ENCODE results near the gene HMGN2.

The HMGN2 gene

GRCh38 chr1:26475989-26476388 lies 3.7 kb downstream of the HMGN2 start:
- no peak overlapping the region for H2AFZ ChIP-seq (ENCODE audit: low read depth, low read length)
- peaks cover 44% of the 10 kb centered on the region for H4K20me1 ChIP-seq (ENCODE audit: insufficient read depth, low read length)
- ATAC-seq (ENCODE audit: insufficient read depth, low read depth) (no peak), DNase-seq (no peak)
- peaks cover 55% of the 10 kb centered on the region for H3K36me3 ChIP-seq (ENCODE audit: insufficient read depth, low read length)
- peak overlapping the region; percentile 36; the same call in 1 of the 2 replicates for H3K4me2 ChIP-seq (ENCODE audit: insufficient read depth, low read length)
- TF ChIP-seq CTCF (IDR thresholded peaks at IDR 0.05; ENCODE audit: borderline replicate concordance, extremely low read depth, low read length, poor library complexity, severe bottlenecking) (no peak), EZH2 (IDR thresholded peaks at IDR 0.05; ENCODE audit: borderline replicate concordance, low read depth, low read length, severe bottlenecking) (no peak)
- H3K27ac ChIP-seq (ENCODE audit: low read length), result no peak overlapping the region
- H3K9me3 ChIP-seq (ENCODE audit: insufficient read depth, low read length, severe bottlenecking), result no peaks in the 10 kb centered on the region
- H3K27me3 ChIP-seq (ENCODE audit: insufficient read depth, low read length, poor library complexity), result no peaks in the 10 kb centered on the region
- no peak overlapping the region for H3K4me3 ChIP-seq (ENCODE audit: low read depth in 1 of 2, low read length in 2 of 2)
- peaks cover 36% of the 10 kb centered on the region for H3K79me2 ChIP-seq (ENCODE audit: insufficient read depth, low read length)
- H3K4me1 ChIP-seq (ENCODE audit: insufficient read depth, low read length), result peaks cover 31% of the 10 kb centered on the region
- no peak overlapping the region for H3K9ac ChIP-seq (ENCODE audit: low read depth, low read length)

GRCh38 chr1:26476958-26477357 lies 4.7 kb downstream of the HMGN2 start:
- H3K36me3 ChIP-seq (ENCODE audit: insufficient read depth, low read length), result peaks cover 55% of the 10 kb centered on the region
- no peaks in the 10 kb centered on the region for H3K27me3 ChIP-seq (ENCODE audit: insufficient read depth, low read length, poor library complexity)
- H3K79me2 ChIP-seq (ENCODE audit: insufficient read depth, low read length), result peaks cover 27% of the 10 kb centered on the region
- ATAC-seq (ENCODE audit: insufficient read depth, low read depth) (no peak), DNase-seq (no peak)
- H3K4me1 ChIP-seq (ENCODE audit: insufficient read depth, low read length), result peaks cover 21% of the 10 kb centered on the region
- H3K4me2 ChIP-seq (ENCODE audit: insufficient read depth, low read length), result no peak overlapping the region
- H3K27ac ChIP-seq (ENCODE audit: low read length), result no peak overlapping the region
- H3K4me3 ChIP-seq (ENCODE audit: low read depth in 1 of 2, low read length in 2 of 2), result no peak overlapping the region
- H3K9ac ChIP-seq (ENCODE audit: low read depth, low read length), result no peak overlapping the region
- H2AFZ ChIP-seq (ENCODE audit: low read depth, low read length), result no peak overlapping the region
- no peaks in the 10 kb centered on the region for H3K9me3 ChIP-seq (ENCODE audit: insufficient read depth, low read length, severe bottlenecking)
- peaks cover 40% of the 10 kb centered on the region for H4K20me1 ChIP-seq (ENCODE audit: insufficient read depth, low read length)
- TF ChIP-seq EZH2 (IDR thresholded peaks at IDR 0.05; ENCODE audit: borderline replicate concordance, low read depth, low read length, severe bottlenecking), result no peak
- TF ChIP-seq CTCF (IDR thresholded peaks at IDR 0.05; ENCODE audit: borderline replicate concordance, extremely low read depth, low read length, poor library complexity, severe bottlenecking), result no peak

GRCh38 chr1:26477446-26478152 lies 5.4 kb downstream of the HMGN2 start:
- Histone ChIP-seq H3K9me3 (ENCODE audit: insufficient read depth, low read length, severe bottlenecking) (no peaks in the 10 kb centered on the region), H3K4me1 (ENCODE audit: insufficient read depth, low read length) (peaks cover 21% of the 10 kb centered on the region), H3K4me3 (ENCODE audit: low read depth in 1 of 2, low read length in 2 of 2) (no peak overlapping the region), H3K79me2 (ENCODE audit: insufficient read depth, low read length) (peaks cover 25% of the 10 kb centered on the region), H3K36me3 (ENCODE audit: insufficient read depth, low read length) (peaks cover 55% of the 10 kb centered on the region), H3K4me2 (ENCODE audit: insufficient read depth, low read length) (no peak overlapping the region), H3K27me3 (ENCODE audit: insufficient read depth, low read length, poor library complexity) (no peaks in the 10 kb centered on the region), H2AFZ (ENCODE audit: low read depth, low read length) (no peak overlapping the region), H3K9ac (ENCODE audit: low read depth, low read length) (no peak overlapping the region), H3K27ac (ENCODE audit: low read length) (no peak overlapping the region), H4K20me1 (ENCODE audit: insufficient read depth, low read length) (peaks cover 40% of the 10 kb centered on the region)
- DNase-seq (no peak), ATAC-seq (ENCODE audit: insufficient read depth, low read depth) (peak; percentile 25)
- no peak for TF ChIP-seq EZH2 (IDR thresholded peaks at IDR 0.05; ENCODE audit: borderline replicate concordance, low read depth, low read length, severe bottlenecking)
- no peak for TF ChIP-seq CTCF (IDR thresholded peaks at IDR 0.05; ENCODE audit: borderline replicate concordance, extremely low read depth, low read length, poor library complexity, severe bottlenecking)

Data from DND-41 (cell line).